ENCODE data around the gene FIG4. TPM values are rescaled to one million over a fixed set of nuclear protein-coding genes. Genes with fewer than 3 reads are reported as not detected.
"Not testable (repeated sequence)": the region's sequence is repeated elsewhere in the genome, so short reads cannot be mapped to it uniquely, and the experiment has no call there.

Gene FIG4
- total and polyA plus RNA-seq, 4 donors = 25.0 to 38.5 (median 31.7) TPM

GRCh38 chr6:109717971-109718370 is 26.9 kb downstream of the FIG4 start:
- Histone ChIP-seq H3K4me3 (ENCODE audit: low read depth, low read length) (no peak overlapping the region), H3K27ac (ENCODE audit: low read depth, low read length) (no peak overlapping the region), H3K9me3 (ENCODE audit: control insufficient read depth, insufficient read depth, low read length) (no peaks in the 10 kb centered on the region), H3K27me3 (ENCODE audit: control insufficient read depth, insufficient read depth, low read length) (no peaks in the 10 kb centered on the region), H3K36me3 (ENCODE audit: control insufficient read depth, insufficient read depth, low read length) (peaks cover 5% of the 10 kb centered on the region), H3K4me1 (ENCODE audit: control insufficient read depth, insufficient read depth, low read length) (peaks cover 12% of the 10 kb centered on the region)
- DNase-seq (ENCODE audit: low read depth in 4 of 6, low spot score in 6 of 6) = no peak
- WGBS (ENCODE audit: insufficient coverage) = no CpG with 5 or more reads among the region's 2 CpGs

GRCh38 chr6:109718991-109719390 is 27.9 kb downstream of the FIG4 start:
- WGBS (ENCODE audit: insufficient coverage) = 98% methylated on average over 4 of the region's 5 CpGs
- no peak for DNase-seq (ENCODE audit: low read depth in 4 of 6, low spot score in 6 of 6)
- H3K4me1 ChIP-seq (ENCODE audit: control insufficient read depth, insufficient read depth, low read length) = peaks cover 3% of the 10 kb centered on the region
- no peaks in the 10 kb centered on the region for H3K9me3 ChIP-seq (ENCODE audit: control insufficient read depth, insufficient read depth, low read length)
- peaks cover 5% of the 10 kb centered on the region for H3K36me3 ChIP-seq (ENCODE audit: control insufficient read depth, insufficient read depth, low read length)
- H3K27ac ChIP-seq (ENCODE audit: low read depth, low read length) = no peak overlapping the region
- H3K4me3 ChIP-seq (ENCODE audit: low read depth, low read length) = no peak overlapping the region
- no peaks in the 10 kb centered on the region for H3K27me3 ChIP-seq (ENCODE audit: control insufficient read depth, insufficient read depth, low read length)

DNA sequence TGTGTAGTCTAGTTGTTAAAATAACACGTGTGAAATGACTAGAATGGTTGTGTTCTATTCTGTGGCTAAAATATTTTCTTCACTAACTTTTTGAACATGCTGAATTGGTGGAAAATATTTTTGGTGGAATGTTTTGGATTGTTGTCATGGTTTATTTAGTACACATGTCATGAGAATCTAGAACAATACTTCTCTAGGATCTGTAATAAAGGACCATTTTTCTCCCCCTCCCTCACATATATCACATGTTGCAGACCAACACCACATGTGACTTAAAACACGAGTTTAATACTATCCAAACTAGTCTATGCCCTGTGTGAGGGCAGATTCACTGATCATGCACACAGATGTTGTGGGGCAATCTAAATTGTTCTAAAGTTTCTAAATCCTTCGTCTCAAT is 29.2 kb downstream of the FIG4 start:
- no peak for DNase-seq (ENCODE audit: low read depth in 4 of 6, low spot score in 6 of 6)
- Histone ChIP-seq H3K9me3 (ENCODE audit: control insufficient read depth, insufficient read depth, low read length) (no peaks in the 10 kb centered on the region), H3K4me3 (ENCODE audit: low read depth, low read length) (no peak overlapping the region), H3K4me1 (ENCODE audit: control insufficient read depth, insufficient read depth, low read length) (peaks cover 3% of the 10 kb centered on the region), H3K27ac (ENCODE audit: low read depth, low read length) (no peak overlapping the region), H3K36me3 (ENCODE audit: control insufficient read depth, insufficient read depth, low read length) (peaks cover 5% of the 10 kb centered on the region), H3K27me3 (ENCODE audit: control insufficient read depth, insufficient read depth, low read length) (no peaks in the 10 kb centered on the region)
- WGBS (ENCODE audit: insufficient coverage) = 100% methylated on average over 1 of the region's 3 CpGs

- no CpG with 5 or more reads among the region's 3 CpGs for WGBS (ENCODE audit: insufficient coverage)
Observed at GRCh38 chr6:109722011-109722410, 30.9 kb downstream of the FIG4 start.

DNA sequence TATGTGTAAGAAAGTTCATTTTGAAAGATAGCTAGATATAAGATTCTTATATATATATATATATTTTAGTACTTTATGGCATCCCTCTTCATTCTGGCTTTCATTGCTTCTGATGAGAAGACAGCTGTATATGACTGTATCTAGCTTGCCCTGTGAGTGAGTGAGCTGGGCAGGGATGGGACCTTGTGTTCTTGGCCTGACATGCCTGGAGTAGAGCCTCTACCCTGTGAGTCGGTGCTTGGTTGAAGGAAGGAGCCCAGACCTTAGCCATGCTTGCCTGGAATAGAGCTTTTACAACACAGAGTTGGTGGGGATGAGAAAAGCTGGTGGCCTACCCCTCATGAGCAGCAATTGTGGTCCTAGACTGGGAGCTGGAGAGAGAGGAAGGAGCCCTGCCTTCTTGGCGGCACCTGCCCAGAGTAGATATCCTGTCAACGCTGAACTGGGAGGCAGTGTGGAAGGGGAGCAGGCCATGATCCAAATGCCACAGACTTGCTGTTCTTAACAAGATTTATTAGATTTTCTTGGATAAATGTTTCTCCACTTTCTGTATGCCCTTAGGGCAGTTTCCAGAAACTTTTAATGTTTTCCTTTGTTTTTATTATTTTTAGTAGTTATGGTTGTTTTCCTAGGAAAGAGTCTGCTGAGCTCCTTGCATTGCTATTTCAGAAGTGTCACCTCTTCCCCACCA is 31.6 kb downstream of the FIG4 start:
- H3K36me3 ChIP-seq (ENCODE audit: control insufficient read depth, insufficient read depth, low read length) = peaks cover 5% of the 10 kb centered on the region
- WGBS (ENCODE audit: insufficient coverage) = 92% methylated on average over 1 of the region's 3 CpGs
- H3K4me3 ChIP-seq (ENCODE audit: low read depth, low read length) = no peak overlapping the region
- H3K9me3 ChIP-seq (ENCODE audit: control insufficient read depth, insufficient read depth, low read length) = no peaks in the 10 kb centered on the region
- H3K27ac ChIP-seq (ENCODE audit: low read depth, low read length) = no peak overlapping the region
- no peak for DNase-seq (ENCODE audit: low read depth in 4 of 6, low spot score in 6 of 6)
- no peaks in the 10 kb centered on the region for H3K27me3 ChIP-seq (ENCODE audit: control insufficient read depth, insufficient read depth, low read length)
- peaks cover 3% of the 10 kb centered on the region for H3K4me1 ChIP-seq (ENCODE audit: control insufficient read depth, insufficient read depth, low read length)

More at GRCh38 chr6:109722011-109722410, 30.9 kb downstream of the FIG4 start:
- no peaks in the 10 kb centered on the region for H3K27me3 ChIP-seq (ENCODE audit: control insufficient read depth, insufficient read depth, low read length)
- no peak overlapping the region for H3K4me3 ChIP-seq (ENCODE audit: low read depth, low read length)
- no peaks in the 10 kb centered on the region for H3K9me3 ChIP-seq (ENCODE audit: control insufficient read depth, insufficient read depth, low read length)
- H3K36me3 ChIP-seq (ENCODE audit: control insufficient read depth, insufficient read depth, low read length) = peaks cover 5% of the 10 kb centered on the region
- no peak for DNase-seq (ENCODE audit: low read depth in 4 of 6, low spot score in 6 of 6)
- no peak overlapping the region for H3K27ac ChIP-seq (ENCODE audit: low read depth, low read length)
- peaks cover 3% of the 10 kb centered on the region for H3K4me1 ChIP-seq (ENCODE audit: control insufficient read depth, insufficient read depth, low read length)

DNA sequence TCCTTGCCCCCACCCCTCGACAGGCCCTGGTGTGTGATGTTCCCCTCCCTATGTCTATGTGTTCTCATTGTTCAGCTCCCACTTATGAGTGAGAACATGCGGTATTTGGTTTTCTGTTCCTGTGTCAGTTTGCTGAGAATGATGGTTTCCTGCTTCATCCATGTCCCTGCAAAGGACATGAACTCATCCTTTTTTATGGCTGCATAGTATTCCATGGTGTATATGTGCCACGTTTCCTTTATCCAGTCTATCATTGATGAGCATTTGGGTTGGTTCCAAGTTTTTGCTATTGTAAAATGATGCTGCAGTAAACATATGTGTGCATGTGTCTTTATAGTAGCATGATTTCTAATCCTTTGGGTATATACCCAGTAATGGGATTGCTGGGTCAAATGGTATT is 34.2 kb downstream of the FIG4 start:
- 100% methylated on average over 1 of the region's 3 CpGs for WGBS (ENCODE audit: insufficient coverage)
- not testable (repeated sequence) for DNase-seq (ENCODE audit: low read depth in 4 of 6, low spot score in 6 of 6); H3K27ac ChIP-seq (ENCODE audit: low read depth, low read length)

DNA sequence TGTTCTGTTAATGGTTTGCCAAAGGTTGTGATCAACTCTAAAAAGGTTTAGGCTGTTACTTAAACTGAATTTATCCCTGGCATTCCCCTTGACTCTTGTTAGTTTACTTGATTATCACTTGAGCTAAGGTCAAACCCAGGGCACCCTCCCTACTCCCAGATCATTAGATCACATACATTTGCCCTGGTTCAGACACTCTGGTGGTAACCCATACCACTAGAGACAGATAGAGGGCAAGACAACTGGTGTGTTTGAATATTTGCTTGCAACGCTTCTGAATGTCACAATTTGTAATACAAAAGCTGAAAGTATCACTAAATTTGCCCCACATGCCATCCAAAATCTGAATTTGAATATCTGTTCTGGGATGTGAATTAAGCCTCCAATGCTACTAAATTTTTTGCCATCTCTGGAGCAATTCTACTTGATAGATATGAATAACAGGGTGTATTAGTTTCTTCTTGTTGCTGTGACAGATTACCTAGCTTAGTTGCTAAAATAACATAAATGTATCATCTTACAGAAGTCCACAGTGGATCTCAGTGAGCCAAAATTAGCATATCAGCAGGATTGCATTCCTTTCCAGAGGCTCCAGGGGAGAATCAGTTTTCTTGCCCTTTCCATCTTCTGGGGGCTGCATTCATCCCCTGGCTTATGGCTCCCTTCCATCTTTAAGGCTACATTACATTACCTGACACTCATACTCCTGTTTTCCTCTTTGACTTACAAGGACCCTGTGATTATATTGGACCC is 45.4 kb downstream of the FIG4 start:
- no peak overlapping the region for H3K4me3 ChIP-seq (ENCODE audit: low read depth, low read length)
- WGBS (ENCODE audit: insufficient coverage) = no CpG with 5 or more reads among the region's 1 CpG
- no peaks in the 10 kb centered on the region for H3K4me1 ChIP-seq (ENCODE audit: control insufficient read depth, insufficient read depth, low read length)
- no peak overlapping the region for H3K27ac ChIP-seq (ENCODE audit: low read depth, low read length)
- H3K27me3 ChIP-seq (ENCODE audit: control insufficient read depth, insufficient read depth, low read length) = no peaks in the 10 kb centered on the region
- H3K36me3 ChIP-seq (ENCODE audit: control insufficient read depth, insufficient read depth, low read length) = peaks cover 7% of the 10 kb centered on the region
- H3K9me3 ChIP-seq (ENCODE audit: control insufficient read depth, insufficient read depth, low read length) = no peaks in the 10 kb centered on the region
- no peak for DNase-seq (ENCODE audit: low read depth in 4 of 6, low spot score in 6 of 6)

More for the DNA sequence above, 34.2 kb downstream of the FIG4 start:
- not testable (repeated sequence) for H3K27me3 ChIP-seq (ENCODE audit: control insufficient read depth, insufficient read depth, low read length); H3K9me3 ChIP-seq (ENCODE audit: control insufficient read depth, insufficient read depth, low read length); H3K4me1 ChIP-seq (ENCODE audit: control insufficient read depth, insufficient read depth, low read length); H3K4me3 ChIP-seq (ENCODE audit: low read depth, low read length); H3K36me3 ChIP-seq (ENCODE audit: control insufficient read depth, insufficient read depth, low read length)

- H3K4me3 ChIP-seq (ENCODE audit: low read depth, low read length) = no peak overlapping the region
- H3K27ac ChIP-seq (ENCODE audit: low read depth, low read length) = no peak overlapping the region
- H3K9me3 ChIP-seq (ENCODE audit: control insufficient read depth, insufficient read depth, low read length) = no peaks in the 10 kb centered on the region
- no peaks in the 10 kb centered on the region for H3K4me1 ChIP-seq (ENCODE audit: control insufficient read depth, insufficient read depth, low read length)
- H3K27me3 ChIP-seq (ENCODE audit: control insufficient read depth, insufficient read depth, low read length) = no peaks in the 10 kb centered on the region
- no peak for DNase-seq (ENCODE audit: low read depth in 4 of 6, low spot score in 6 of 6)
- no CpG with 5 or more reads among the region's 1 CpG for WGBS (ENCODE audit: insufficient coverage)
- H3K36me3 ChIP-seq (ENCODE audit: control insufficient read depth, insufficient read depth, low read length) = peaks cover 7% of the 10 kb centered on the region
Observed at GRCh38 chr6:109738255-109738654, 47.2 kb downstream of the FIG4 start.

DNA sequence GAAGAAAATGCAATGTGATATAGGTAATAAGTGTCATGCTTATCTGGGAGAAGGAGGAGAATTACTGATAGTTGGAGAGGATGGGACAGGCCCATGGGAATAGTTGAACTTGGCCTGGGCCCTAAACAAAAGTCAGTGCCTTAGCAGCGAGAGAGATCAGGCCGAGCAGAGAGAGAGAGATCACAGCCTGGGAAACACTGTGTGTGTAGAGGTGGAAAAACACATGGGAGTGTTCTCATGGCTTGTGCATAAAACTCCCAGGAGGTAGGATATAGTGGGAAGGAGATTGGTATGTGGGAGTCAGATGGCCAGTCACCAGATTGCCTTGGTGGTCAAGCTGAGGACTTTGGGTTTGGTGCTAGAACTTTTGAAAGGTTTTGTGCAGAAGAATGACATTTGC is 47.6 kb downstream of the FIG4 start:
- H3K4me3 ChIP-seq (ENCODE audit: low read depth, low read length) = no peak overlapping the region

DNA sequence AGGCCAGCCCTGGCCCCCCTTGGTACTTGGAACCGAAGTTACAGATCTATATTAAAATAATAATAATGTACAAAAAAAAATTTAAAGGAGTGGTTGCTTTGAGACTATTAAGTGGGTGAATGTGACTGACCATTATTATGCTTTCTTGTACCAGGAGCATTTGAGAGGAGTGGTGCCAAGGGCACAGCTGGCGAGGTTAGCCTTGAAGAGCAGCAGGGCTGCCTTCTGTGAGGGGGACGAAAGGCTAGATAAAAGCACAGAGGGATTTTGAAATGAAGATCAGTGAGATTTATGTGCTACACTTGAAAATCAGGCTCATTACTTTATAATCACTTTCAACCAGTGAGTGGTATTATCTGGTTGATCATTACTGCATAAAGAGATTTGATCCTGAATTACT is 48.6 kb downstream of the FIG4 start:
- DNase-seq (ENCODE audit: low read depth in 4 of 6, low spot score in 6 of 6) = peak in 1 of 6 donors; percentile 7
- Histone ChIP-seq H3K9me3 (ENCODE audit: control insufficient read depth, insufficient read depth, low read length) (no peaks in the 10 kb centered on the region), H3K36me3 (ENCODE audit: control insufficient read depth, insufficient read depth, low read length) (peaks cover 7% of the 10 kb centered on the region), H3K4me1 (ENCODE audit: control insufficient read depth, insufficient read depth, low read length) (no peaks in the 10 kb centered on the region), H3K27ac (ENCODE audit: low read depth, low read length) (no peak overlapping the region), H3K4me3 (ENCODE audit: low read depth, low read length) (no peak overlapping the region), H3K27me3 (ENCODE audit: control insufficient read depth, insufficient read depth, low read length) (no peaks in the 10 kb centered on the region)
- 80% methylated on average over 1 of the region's 3 CpGs for WGBS (ENCODE audit: insufficient coverage)

More for the DNA sequence above, 47.6 kb downstream of the FIG4 start:
- 81% methylated on average over 2 of the region's 2 CpGs for WGBS (ENCODE audit: insufficient coverage)
- no peaks in the 10 kb centered on the region for H3K27me3 ChIP-seq (ENCODE audit: control insufficient read depth, insufficient read depth, low read length)
- no peaks in the 10 kb centered on the region for H3K9me3 ChIP-seq (ENCODE audit: control insufficient read depth, insufficient read depth, low read length)
- H3K36me3 ChIP-seq (ENCODE audit: control insufficient read depth, insufficient read depth, low read length) = peaks cover 7% of the 10 kb centered on the region
- H3K4me1 ChIP-seq (ENCODE audit: control insufficient read depth, insufficient read depth, low read length) = no peaks in the 10 kb centered on the region
- H3K27ac ChIP-seq (ENCODE audit: low read depth, low read length) = no peak overlapping the region
- DNase-seq (ENCODE audit: low read depth in 4 of 6, low spot score in 6 of 6) = no peak

All from spinal cord (tissue), 10 donors.